K562 (cell line): ENCODE data around the gene TIMM22. TPM values are rescaled to one million over a fixed set of nuclear protein-coding genes. Genes with fewer than 3 reads are reported as not detected.
A peak's percentile ranks its signal among the peaks of the same experiment; 100 is the strongest.

Experiments
- AFF1 ChIP-seq, 2 experiments: fragments of 450-650 bp; IDR thresholded peaks; 2 replicates each; pipeline ENCODE4 v1.6.1; 2018; ENCODE audit warnings: mild to moderate bottlenecking in 2 of 2, low read depth in 1 of 2; ENCODE audit not compliant: partially characterized antibody in 2 of 2
- ARID1B ChIP-seq: fragments of 450-650 bp; IDR thresholded peaks from 2 replicates; pipeline ENCODE4 v1.6.1; 2016; ENCODE audit warnings: antibody characterized with exemption, mild to moderate bottlenecking, inconsistent platforms
- NFIC ChIP-seq: fragments of 450-650 bp; IDR thresholded peaks from 2 replicates; pipeline ENCODE4 v1.6.1; 2017; ENCODE audit warnings: mild to moderate bottlenecking, inconsistent platforms
- TARDBP ChIP-seq: fragments of 450-650 bp; IDR thresholded peaks from 2 replicates; pipeline ENCODE4 v1.6.1; 2016
- ZBTB26 ChIP-seq: fragments of 450-650 bp; formaldehyde crosslinking; IDR thresholded peaks from 2 replicates; pipeline ENCODE4 v1.4.0; 2022; ENCODE audit warnings: missing genetic modification characterization
- ZBTB40 ChIP-seq, 2 experiments: fragments of 450-650 bp in 1 of 2; sonication (generic) in 1 of 2; formaldehyde crosslinking in 1 of 2; IDR thresholded peaks; 2 replicates each; pipeline versions ENCODE4 v1.7.1 to v1.9.0; 2016 to 2022; ENCODE audit warnings: inconsistent platforms in 1 of 2, mild to moderate bottlenecking in 1 of 2, missing genetic modification reagents in 1 of 2
- ZFP1 ChIP-seq: fragments of 450-650 bp; formaldehyde crosslinking; IDR thresholded peaks from 2 replicates; pipeline ENCODE4 v1.4.0; 2020; ENCODE audit warnings: mild to moderate bottlenecking, mixed read lengths
- polyA plus RNA-seq, 8 experiments: library from polyadenylated mRNA; depleted of rRNA in 4 of 8; stranded (reverse) in 5 of 8; unstranded in 3 of 8; fragments of >200 nt; fragmentation: Nextera tagmentation in 2 of 8; fragmentation: Illumina TruSeq in 1 of 8; extraction: Ambion mirVana in 2 of 8; extraction: Trizol in 1 of 8; gene quantifications; 2 replicates each; pipeline versions ENCODE4 v1.2.1 to v1.2.3, GENCODE V29; 2011 to 2014; ENCODE audit warnings: inconsistent platforms in 1 of 8, missing spikeins in 1 of 8
- total RNA-seq, 7 experiments: library from RNA; depleted of rRNA in 6 of 7; stranded (reverse); fragments of >200 nt in 6 of 7; fragmentation: Illumina TruSeq in 2 of 7; extraction: Trizol in 2 of 7; gene quantifications; 2 replicates each; pipeline versions ENCODE4 v1.2.1 to v1.2.3, GENCODE V29; 2011 to 2021; ENCODE audit warnings: low replicate concordance in 1 of 7
- TF ChIP-seq, protein P1 (sequence below): fragments of 250-450 bp; sonication (Bioruptor Pico); IDR thresholded peaks from 2 replicates; pipeline ENCODE4 v1.5.0; 2021

Gene TIMM22
- total and polyA plus RNA-seq, 9 of the 15 experiments (the other 6 are each of a cell fraction or from before 2014, with no cell fraction given) = 5.9 to 14.1 (median 10.3) TPM

GRCh38 chr17:996554-997344 is at the start of gene TIMM22 (continued):
- peak; percentile 75 for TF ChIP-seq ZBTB40 (IDR thresholded peaks at IDR 0.05)
- TF ChIP-seq ZBTB40 (CRISPR knock-in tag; IDR thresholded peaks at IDR 0.05) = no peak
- no peak for TF ChIP-seq ZFP1 (CRISPR knock-in tag)
- no peak for TF ChIP-seq ZBTB26
- TF ChIP-seq NFIC = peak; percentile 86
- TF ChIP-seq ARID1B = peak; percentile 54
- peak; percentile 57; the same call in 1 of the 2 replicates for TF ChIP-seq TARDBP
- TF ChIP-seq, protein P1, sequence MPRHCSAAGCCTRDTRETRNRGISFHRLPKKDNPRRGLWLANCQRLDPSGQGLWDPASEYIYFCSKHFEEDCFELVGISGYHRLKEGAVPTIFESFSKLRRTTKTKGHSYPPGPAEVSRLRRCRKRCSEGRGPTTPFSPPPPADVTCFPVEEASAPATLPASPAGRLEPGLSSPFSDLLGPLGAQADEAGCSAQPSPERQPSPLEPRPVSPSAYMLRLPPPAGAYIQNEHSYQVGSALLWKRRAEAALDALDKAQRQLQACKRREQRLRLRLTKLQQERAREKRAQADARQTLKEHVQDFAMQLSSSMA = no peak
- TF ChIP-seq AFF1 (IDR thresholded peaks at IDR 0.05; ENCODE audit: low read depth in 1 of 2, partially characterized antibody in 2 of 2) = peak in 1 of 2 experiments; percentile 95
